Stimulated activated CD4-positive, alpha-beta T cell treated with anti-CD3 and anti-CD28 coated beads, Interleukin-15, amount 100 ng/mL, for 1 hour (primary cell): ENCODE measurements around the gene C1orf94.
"Not testable (repeated sequence)": the region's sequence is repeated elsewhere in the genome, so short reads cannot be mapped to it uniquely, and the experiment has no call there.

Source experiments
- DNase-seq, 2 donors: peaks; one replicate each; pipeline ENCODE4 v3.0.0-alpha.2; 2020; ENCODE audit warnings: low read depth in 1 of 2, low spot score in 1 of 2

Gene C1orf94

DNA sequence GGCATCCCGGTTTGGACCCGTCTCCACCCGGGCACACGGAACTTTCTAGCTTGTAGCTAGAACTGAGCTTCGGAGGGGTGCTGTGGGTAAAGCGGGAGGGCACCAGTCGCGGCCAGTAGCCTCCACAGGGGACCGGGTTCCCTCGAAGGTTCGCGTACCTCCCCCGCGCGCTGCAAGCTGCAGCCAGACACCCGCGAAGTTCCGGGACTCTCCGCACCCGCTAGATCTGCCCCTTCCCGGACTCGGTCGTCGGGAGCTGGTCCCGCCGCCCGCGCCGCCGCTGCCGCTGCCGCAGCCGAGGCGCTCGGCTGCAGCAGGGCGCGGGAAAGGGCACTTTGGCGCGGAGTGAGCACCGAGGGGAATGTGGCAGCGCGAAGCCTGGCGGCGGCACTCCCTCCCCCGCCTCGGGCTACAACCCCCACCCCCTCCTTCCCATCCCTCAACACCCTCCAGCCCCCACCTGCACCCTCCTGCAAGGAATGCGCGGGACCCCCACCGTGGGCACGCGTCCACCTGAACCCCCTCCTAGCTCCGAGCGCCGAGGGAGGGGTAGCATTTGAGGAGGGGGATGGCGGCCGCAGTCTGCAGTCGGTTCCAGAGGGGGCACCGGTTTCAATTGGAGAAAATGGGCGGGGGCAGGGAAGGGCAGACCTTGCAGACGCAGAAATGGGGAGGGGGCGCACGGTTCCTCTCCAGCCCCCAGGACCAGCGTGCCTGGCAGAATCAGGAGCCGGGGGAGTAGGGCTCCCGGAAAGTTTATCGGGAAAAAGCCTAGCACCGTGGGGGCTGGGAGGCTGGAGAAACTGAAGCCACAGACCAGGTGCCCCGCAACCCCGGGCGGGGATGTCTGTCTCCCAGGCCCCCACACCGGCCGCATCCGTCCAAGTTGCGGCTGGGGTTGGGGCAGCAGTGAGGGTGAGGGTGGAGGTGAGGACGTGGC, 12.6 kb upstream of the C1orf94 start:
- no peak for DNase-seq

GRCh38 chr1:34164771-34165391, 11.8 kb upstream of the C1orf94 start, which contains the start of gene CSMD2:
TSS of gene CSMD2 (minus strand) at chr1:34165230. CDS start at chr1:34165097, 133 bp downstream.
- DNase-seq, result no peak

DNA sequence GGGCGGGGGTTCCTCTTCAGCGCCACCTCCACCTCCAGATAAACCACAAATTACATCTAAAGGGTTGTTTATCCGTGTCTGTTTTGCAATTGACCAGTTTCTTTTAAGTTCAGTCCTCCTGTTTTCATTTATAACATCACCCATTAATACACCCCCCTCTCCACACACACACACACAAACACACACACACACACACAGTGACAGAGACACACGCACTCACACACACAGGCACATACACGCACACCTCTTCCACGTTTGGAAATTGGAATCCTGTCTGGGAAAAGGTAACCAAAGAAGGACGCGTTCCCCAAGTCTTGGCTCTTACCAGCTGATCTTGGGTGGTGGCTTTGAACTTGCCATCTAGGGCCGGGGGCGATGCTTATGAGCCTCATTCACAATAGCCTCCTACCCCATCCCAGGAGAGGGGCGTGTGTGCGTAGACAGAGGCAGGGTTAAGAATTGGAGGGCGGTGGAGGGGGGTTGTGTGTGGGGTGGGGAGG, 11.2 kb upstream of the C1orf94 start:
- DNase-seq, result no peak

GRCh38 chr1:34166191-34166624, 10.5 kb upstream of the C1orf94 start:
- no peak for DNase-seq

GRCh38 chr1:34166625-34167361, 9.9 kb upstream of the C1orf94 start:
- no peak for DNase-seq

DNA sequence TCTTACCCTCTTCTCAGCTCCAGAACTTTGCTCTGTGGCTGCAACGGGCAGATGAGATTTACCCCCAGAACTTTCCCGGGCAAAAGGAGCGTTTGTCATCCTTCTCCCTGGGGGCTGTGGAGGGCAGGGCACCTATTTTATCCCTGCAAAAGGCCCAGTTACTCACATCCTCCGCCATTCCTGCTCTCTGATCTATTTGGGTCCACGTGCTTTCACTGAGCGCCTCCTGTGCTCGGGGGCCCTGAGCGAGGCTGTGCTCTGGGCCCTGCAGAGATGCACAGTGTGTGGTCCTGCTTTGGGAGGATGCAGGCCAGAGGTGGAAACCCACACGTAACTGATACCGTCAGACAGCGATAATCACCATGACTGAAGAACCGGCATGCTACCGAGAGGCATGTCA, 9.3 kb upstream of the C1orf94 start:
- no peak for DNase-seq

DNA sequence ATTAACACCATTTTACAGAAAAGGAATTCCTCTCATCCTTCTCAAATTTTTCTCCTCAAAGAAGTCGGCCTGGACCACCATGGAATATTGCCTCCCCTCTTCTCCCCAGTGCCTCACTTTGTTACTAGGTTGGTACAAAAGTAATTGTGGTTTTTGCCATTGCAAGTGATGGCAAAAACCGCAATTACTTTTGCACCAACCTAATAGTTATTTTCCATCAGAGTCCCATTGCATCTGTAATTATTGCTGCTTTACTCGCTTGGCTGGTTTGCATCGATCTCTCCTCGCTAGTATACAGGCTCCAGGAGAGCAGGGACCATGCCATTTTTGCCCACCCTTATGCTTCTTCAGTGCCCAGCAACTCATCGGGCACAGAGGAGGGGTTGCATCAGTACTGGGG, 963 bp upstream of the C1orf94 start:
- DNase-seq, result no peak

DNA sequence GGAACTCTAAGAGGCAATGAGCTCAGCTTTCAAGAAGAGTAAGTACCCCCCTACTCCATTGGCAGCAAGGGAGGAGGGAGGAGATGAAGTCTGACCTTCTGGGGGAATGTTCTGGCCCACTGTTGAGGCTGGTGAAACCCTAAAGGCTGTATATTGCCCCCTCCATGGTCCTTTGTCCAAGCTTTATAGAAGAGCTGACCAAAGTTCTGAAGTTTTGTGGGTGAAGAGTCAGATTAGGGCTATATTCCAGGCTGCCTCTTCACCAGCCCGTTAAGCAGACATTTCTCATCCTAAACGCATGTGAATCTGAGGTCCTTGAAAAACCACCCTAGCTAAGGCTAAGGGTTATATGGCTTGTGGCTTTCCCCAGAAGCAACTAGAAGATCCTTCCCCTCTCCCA, 1.4 kb downstream of the C1orf94 start:
- no peak for DNase-seq

DNA sequence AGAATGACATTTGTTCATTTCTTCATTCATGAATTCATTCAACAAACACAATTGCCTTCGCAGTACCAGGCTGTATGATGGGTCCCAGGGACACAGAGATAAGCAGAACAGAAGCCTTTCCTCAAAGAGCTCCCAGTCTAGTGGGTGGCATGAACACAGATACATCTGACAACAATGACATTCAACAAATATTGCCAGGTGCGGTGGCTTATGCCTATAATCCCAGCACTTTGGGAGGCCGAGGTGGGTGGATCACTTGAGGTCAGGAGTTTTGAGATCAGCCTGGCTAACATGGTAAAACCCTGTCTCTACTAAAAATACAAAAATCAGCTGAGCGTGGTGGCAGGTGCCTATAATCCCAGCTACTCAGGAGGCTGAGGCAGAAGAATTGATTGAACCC, 6.7 kb downstream of the C1orf94 start:
- not testable (repeated sequence) for DNase-seq

GRCh38 chr1:34186741-34187494, 10.2 kb downstream of the C1orf94 start:
- DNase-seq, result no peak

DNA sequence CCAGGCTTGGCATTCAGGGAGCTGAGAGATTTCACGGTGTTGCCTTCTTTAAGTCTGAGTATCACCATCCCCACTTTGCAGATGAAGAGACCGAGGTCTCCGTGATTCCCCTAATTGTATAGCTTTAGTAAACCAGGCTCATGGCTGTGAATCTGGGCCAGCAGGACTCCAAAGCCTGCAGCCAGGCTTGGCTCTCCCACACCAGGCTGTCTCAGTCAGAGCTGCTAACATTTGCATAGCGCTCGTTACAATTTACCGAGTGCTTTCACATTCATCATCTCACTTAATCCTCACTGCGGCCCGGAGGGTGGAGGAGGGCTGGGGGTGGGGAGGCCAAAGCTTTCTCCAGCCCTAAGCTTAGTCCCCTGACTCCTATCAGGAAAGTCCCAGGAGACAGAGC, 11.7 kb downstream of the C1orf94 start:
- no peak for DNase-seq

- DNase-seq, result no peak
Observed at GRCh38 chr1:34188985-34189384, 12.3 kb downstream of the C1orf94 start.

DNA sequence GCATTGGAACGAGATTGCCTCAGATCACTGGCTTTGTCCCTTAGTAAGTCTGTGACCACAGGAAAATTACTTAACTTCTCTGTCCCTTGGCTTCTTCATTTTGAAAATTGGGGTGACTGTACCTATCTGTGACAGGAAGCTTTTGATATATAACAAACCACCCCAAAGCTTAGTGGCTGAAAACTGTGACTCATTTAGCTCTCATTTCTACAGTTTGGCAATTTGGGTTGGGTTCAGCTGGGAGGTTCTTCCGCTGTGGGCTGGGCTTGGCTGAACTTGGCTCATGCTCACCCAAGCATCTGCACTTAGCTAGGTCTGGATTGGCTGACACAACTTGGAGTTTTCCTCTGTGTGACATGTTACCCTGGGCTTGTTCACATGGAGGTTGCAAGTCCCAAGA, 14.0 kb downstream of the C1orf94 start:
- DNase-seq, result no peak

DNA sequence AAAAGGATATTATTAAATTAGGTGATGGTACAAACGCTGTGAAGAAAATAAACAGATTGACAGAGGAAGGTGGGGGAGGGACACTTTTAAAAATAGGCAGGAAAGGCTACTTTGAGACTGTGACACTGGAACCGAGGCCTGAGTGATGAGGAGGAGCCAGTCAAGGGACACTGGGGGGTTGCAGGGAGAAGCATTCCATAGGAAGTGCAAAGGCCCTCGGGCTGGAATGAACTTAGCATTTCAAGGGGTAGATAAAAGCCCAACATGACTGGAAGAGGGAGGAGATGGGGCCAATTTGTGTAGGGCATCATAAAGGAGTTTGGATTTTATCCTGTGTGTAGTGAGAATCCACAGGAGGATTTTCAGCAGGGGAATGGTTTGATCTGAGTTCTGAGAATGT, 15.9 kb downstream of the C1orf94 start:
- no peak for DNase-seq

- DNase-seq, result no peak
Observed at GRCh38 chr1:34199927-34200326, 23.2 kb downstream of the C1orf94 start.

- no peak for DNase-seq
Observed at GRCh38 chr1:34212673-34213072, 36.0 kb downstream of the C1orf94 start.

DNA sequence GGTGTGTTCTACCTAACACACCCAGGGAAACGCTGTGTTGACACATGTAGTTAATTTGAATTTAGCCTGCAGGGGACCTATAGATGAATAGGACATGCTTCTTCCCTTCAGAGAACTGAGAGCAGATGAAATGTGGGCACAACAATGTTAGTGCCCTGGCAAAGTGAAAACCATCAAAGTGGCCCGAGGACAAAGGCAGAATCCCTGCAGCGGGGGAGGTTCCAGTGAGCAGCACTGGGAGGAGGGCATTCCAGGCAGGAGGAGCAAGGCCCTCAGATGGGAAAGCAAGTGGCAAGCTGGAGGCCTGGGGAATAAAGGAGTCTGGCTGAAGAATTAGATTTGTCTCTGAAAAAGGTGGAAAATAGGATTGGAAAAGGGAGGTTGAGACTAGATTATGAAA, 37.2 kb downstream of the C1orf94 start:
- DNase-seq, result no peak

- DNase-seq, result no peak
Observed at GRCh38 chr1:34231441-34231840, 54.7 kb downstream of the C1orf94 start.

DNA sequence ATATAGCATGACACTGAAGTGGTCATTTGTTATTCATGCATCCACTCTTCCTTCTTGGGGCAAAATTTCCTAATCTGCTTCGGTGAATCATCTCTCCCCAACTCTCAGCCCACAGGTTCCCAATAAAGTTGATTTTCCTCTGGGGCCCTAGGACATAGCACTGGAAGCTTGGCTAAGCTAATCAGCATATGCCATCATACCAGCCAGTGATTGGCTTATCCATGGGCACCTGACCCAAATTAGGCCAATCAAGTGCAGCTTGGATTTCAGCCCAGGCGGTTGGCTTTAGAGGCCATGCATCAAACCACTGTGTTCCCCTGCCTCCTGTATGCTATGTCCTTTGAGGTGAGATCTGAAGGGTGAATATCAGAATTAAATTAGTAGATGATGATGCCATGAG, 58.9 kb downstream of the C1orf94 start:
- no peak for DNase-seq

DNA sequence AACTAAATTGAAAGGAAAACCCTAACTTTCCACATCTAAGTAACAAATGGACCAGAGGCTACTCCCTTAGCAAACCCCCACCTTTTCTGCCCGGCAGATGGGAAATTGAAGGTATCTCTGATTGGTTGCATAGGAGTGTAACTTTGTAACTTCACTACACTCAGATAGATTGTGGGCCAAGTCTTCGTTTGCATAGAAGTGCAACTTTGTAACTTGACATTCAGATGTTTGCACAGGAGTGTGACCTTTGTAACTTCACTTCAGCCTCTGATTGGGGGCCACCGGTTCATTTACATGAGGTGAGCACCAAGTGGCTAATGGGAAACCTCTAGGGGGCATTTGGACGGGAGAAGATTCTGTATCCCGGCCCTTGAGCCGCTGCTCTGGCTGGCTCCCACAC, 59.4 kb downstream of the C1orf94 start:
- DNase-seq, result no peak
